CD4-positive, alpha-beta T cell treated with Interleukin-4 for 1 hour (primary cell): ENCODE results near the gene CACTIN.

Source experiments
- DNase-seq, 2 donors: peaks; one replicate each; pipeline ENCODE4 v3.0.0-alpha.2; 2020 to 2022

The CACTIN gene

DNA sequence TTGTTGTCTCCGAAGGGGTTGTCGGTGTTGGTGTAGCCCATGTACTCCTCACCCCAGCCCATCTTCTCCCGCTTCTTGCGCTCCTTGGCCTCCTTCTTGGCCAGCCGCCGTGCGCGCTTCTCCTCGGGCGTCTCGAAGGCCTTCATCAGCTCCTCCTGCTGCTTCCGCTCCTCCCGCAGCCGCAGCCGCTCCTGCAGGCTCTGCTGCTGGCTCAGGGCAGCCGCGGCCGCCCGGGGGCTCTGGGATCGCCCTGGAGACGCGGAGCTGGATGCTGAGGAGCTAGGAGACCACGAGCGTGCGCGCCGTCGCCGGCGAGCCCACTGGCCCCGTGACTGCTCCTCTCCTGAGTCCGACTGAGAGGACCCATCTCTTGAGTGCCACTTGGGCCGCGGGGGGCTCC, 2.9 kb downstream of the CACTIN start:
- DNase-seq: no peak

DNA sequence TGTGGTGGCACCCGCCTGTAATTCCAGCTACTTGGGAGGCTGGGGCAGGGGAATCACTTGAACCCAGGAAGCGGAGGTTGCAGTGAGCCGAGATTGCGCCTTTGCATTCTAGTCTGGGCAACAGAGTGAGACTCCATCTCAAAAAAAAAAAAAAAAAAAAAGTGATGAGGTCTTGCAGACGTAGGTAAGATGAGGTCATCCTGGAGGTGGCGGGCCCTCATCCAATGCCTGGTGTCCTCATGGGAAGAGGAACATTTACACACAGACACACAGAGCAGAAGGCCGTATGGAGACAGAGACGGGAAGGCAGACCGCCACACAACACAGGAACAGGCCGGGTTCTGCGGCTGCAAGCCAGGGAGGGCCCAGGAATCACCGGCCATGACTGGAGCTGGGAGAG, 4.4 kb downstream of the CACTIN start:
- DNase-seq: no peak

DNA sequence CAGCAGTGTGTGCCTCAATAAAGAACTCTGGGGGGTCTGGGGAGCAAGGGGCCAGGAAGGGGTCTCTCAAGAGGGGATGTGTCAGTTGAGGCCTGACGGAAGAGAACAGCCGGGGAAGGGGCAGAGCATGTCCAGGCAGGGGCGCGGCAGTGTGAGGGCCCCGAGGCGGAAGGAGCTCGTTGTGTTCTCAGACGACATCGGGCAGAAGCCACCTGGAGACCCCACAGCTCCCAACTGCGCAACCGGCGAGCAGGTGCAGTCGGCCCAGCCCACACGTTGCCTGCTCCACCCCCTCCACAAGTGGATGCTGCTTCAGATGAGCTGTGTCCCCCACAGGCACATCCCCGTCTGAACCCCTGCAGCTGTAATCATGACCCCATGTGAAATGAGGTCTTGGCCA, 4.9 kb downstream of the CACTIN start:
- no peak for DNase-seq

DNA sequence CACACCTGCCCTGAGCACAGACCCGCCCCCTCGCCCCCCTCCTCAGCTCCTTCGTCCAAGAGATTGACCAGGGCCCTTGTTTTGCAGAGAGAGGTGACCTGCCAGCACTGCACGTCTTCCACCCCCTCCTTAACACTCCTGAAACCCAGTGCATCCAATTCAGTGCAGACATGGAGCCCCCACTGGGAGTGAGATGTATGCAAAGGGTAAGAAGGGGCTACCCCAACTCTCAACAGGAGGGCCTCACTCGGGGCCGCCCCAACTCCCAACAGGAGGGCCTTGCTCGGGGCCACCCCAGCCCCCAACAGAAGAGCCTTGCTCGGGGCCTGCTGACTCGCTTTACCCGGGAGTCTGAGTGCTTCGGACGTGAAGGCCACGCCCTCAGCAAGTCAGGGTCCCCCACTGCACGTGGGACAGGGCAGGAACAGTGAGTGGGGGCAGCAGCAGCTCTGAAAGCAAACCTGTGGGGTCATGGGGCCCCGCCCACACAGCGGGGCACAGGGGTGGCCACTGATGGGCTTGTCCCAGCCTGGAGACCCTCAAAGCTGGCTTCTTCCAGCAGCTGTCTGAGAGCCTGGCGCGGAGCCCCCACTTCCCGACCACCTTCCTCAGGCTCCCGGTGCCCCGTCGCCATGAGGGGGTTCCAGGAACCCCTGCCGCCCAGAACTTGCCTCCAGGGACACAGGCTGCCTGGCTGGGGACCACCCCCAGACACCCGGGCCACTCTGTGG, 5.6 kb downstream of the CACTIN start:
- no peak for DNase-seq

DNA sequence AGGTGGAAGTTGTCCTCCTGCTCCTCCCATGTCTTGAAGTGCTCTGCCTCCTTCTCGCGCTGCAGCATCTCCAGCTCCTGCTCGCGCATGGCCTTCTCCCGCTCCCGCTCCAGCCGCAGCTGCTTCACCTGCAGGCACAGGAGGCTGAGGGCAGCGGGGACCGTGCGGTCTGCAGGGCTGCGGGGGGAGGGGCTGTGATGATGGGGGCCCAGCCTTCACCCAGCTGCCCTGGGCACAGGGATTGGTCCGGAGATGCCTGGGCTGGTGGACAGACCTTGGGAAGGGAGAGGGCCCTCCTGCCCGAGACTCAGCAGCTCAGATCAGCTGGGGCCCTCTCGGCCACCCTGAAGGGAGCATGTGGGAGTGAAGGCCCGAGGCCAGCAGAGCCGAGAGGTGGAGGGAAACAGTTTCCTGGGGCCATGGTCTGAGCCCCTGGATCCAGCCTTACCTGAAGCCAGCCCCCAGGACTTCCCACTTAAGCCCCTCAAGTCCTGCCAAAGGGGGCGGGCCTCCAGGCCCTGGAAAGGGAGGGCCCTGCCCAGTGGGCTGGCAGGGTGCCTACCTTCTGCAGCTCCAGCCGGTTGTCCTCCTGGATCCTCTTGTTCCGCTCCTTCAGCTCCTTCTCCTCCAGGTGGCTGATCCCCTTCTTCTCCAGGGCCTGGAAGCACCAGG, 6.3 kb downstream of the CACTIN start:
- DNase-seq: no peak

DNA sequence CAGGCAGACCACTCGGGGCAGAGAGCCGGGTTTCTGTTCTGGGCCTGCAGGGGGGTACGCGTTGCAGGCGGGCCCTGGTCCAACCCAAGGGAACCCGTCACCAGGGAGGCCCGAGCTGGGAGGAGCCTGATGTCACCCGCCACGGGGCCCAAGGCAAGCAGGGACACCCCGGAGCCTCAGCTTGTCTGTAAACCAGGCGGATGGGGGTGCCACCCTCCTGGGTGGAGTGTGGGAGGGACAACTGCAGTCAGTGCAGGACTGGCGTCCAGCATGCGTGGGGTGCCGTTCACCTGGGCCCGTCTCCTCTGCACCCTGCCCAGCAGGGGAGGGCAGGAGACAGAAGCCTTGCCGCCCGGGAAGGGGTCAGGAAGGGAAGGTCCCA, 7.0 kb downstream of the CACTIN start:
- DNase-seq: no peak

DNA sequence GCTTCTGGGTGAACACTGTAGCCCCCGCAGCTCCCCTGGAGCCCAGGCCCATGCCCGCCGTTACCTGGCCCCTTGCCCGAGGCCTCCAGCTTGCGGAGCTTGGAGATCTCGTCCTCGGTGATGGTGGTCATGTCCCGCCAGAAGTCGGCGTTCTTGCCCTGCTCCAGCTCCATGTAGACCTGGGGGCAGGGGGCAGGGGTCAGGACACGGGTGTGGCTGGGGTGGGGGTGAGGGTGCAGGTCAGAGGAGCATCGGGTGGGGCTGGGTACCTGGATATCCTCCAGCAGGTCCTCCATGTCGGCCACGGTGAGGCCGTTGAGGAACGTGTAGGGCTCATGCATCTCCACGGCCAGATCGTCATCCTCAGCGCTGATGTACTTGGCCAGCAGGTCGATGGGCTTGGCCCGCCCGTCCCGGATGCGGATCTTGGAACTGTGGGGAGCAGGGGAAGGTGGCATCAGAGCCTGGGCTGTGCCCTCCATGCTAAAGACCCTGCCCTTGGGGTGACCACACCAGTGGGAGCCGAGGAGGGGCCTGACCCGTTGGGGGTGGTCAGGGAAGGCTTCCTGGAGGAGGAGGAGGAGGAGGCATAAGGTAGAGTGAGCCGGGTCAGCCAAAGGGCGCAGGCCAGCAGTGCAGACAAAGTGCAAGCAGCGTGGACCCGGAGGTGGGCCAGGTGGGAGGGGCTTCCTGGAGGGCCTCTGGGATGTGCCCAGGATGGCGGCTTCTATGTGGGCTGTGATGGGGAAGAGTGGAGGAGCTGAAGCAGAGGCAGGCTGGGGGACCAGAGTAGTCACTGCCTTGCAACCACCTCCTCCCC, 7.6 kb downstream of the CACTIN start:
- DNase-seq: no peak

DNA sequence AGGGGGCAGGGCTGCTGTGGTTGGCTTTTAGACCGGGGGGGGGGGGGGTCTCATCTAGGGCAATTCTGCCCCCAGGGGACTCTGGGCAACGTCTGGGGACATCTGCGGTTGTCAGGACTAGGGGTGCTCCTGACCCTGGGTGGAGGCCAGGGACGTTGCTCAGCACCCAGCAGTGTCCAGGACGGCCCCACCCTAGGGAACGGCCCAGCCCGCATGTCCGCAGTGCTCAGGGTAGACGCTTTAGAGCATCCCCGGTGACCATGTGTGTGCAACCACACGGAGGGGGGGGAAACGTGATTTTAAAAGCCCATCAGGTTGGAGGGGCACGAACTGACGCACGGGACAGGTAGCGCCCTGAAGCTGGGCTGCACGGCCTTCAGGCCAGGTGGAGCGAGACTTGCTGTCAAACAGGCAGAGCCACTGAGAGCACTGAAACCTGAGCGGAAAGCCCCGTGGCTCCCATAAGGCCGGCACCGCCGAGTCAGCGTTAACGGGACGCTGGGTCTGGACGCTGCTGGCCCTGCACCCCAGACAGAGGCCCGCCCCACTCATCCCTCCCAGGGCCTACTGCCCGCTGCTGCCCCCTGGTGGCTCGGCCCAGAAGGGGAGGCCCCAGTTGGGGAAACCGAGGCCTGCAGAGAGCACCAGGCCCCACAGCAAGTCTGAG, 8.3 kb downstream of the CACTIN start:
- DNase-seq: peak; percentile 41 to 45

DNA sequence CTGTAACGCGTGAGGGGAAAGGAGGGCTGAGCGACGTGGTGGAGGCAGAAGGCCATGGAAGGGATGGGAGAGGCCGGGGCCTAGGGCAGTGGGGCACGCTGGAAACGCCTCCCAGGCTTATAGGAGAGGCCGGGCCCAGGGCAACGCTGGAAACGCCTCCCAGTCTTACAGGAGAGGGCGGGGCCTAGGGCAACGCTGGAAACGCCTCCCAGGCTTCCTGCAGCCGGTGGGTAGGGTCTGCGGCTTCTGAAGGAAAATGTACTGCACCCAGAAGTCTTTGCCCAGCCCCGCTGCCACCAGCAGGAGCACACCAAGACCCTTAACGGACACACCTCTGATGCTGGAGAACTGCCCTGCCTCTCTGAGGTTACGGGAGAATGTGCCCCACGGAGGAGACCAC, 9.1 kb downstream of the CACTIN start:
- DNase-seq: no peak

DNA sequence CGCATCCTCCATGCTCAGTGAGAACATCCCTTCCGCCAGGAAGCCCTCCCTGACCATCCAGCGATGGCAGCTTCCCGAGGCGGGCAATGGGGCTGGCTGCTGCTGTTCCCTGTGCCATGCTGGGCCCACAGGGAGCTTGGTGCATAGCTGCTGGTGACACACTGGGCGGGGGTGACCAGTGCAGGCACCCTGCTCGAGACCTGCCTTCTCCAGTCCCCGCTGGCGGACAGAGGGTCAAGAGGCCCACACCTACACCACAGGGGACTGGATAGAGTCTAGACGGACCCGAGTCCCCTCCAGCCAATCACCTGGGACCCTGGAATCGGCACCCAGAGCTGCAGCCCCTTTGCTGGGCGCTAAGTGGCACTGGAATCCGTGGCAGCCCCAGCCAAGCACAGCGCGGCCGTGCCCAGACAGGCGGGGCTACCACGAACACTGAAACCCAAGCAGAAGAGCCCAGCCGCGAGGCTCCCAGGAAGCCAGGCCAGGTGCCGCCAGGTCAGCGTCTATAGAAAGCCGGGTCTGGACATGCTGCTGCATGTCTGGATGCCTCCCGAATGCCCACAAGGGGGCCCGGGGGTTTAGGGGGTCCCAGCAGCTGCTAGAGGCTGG, 11.0 kb downstream of the CACTIN start:
- no peak for DNase-seq

DNA sequence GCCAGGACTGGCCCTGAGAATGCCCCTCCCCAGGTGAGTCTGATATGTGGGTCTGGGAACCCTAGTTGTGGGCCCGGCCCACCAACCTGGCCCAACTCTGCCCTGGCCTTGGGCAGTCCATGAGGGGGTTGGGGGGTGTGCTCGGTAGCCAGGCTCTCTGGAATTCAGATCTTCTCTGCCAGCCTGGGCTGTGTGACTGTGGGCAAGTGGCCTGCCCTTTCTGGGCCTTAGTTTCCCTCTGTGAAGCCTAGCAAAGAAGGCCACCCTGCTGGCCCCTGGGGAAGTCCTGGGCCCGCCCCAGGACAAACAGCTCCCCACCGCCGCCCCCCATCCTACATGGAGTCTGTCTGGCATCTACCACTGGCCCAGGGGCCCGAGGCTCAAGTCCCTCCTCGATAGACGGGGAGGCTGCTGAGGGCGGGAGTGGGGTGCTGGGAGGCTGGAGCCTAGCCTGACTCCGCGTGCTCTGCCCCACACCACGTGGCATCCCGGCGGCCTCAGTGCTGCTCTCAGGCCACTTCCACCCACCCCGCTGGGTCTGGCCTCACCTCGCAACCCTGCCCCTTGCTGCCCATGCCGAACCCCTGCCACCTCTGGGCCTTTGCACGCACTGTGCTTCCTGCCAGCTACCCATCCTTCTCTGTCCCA, 11.6 kb downstream of the CACTIN start:
- DNase-seq: no peak

DNA sequence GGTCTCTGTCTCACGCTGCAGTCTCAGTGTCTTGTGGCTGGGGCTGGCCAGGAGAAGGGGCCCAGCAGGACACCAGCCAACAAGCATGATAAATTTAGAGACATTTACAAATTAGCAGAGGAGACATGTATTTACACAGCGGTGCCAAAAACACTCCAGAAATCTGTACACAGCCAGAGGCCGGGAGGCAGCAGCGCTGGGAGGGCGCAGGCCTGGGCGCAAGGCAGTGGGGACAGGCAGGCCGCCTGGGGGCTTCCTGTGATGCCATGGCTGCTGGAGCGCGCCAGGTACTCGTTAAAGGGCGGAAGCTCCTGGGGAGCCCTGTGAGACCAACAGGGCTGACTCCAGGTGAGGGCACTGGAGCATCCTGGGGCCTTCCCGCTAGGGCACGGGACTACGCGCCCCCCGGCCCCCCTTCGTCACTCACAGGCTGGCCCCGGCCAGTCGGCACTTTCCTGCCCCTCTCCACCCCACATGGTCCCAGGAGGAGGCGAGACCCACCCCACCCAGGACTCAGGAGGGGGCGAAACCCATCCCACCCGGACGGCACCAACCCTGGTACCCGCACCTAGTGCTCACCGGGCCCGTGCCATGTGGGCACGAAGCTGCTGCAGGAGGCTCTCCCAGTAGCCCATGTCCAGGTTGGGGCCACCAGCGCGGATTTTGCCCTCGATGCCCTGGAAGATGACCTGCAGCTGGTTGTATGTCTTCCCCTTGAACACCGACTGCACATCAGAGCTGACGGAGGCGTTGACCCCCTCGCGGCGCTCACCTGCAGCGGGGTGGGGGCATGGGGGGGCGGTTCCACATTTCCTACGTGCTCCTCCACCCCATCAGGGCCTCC, 12.6 kb downstream of the CACTIN start:
- no peak for DNase-seq

DNA sequence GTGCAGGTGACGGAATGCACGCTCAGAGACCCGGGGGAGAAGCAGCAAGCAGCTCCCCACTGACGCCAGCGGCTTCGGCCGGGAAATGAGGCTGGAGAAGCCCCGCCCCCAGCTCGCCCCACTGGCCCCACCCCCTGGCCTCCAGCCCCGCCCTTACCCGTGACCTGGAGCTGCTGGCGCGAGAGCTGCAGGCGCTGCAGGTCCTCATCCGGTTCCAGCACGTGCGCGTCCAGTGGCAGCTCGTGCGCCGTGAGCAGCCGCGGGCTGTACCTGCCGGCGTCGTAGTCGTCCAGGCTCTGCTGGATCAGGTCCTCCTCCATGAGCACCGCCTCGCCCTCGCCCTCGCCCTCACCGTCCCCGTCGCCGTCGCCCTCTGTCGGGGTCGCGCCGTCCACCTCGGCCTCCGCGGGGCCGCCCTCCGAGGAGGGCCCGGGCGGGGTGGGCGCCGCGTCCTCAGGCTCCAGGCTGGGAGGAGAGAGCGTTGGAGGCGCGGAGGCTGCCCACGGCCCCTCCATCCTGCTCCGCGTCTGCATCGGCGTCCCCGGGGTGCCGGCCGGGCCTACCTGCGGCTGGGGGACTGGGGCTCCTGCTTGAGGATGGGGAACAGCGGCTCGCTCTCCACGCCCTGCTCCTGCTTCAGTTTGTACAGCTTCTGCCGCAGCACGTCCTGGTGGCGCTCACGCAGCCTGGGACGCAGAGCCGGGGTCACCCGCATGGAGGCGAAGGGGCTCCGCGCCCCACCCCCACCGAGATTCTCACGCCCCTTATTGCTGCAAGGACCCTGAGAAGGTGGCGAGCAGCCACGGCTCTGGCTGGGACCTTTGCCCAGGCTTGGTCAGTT, 13.5 kb downstream of the CACTIN start:
- DNase-seq: no peak

DNA sequence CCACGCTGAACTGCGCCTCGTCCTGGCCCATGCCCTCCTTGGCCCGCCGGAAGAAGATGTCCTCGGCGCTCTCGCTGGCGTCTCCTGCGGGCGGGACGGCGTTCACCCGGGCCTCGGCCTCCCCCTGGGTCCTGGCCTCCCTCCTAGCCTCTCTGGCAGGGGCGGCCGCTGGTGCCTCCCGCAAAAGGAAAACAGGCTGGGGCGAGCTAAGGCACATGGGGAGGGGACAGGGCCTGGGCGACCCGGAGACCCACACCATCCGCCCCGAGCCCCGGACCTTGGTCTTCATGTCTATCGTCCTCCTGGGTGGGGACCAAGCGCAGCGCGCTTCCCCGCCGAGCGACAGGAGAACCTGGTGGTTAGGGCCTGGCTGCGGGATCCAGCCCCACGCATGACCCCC, 14.3 kb downstream of the CACTIN start:
- no peak for DNase-seq

DNA sequence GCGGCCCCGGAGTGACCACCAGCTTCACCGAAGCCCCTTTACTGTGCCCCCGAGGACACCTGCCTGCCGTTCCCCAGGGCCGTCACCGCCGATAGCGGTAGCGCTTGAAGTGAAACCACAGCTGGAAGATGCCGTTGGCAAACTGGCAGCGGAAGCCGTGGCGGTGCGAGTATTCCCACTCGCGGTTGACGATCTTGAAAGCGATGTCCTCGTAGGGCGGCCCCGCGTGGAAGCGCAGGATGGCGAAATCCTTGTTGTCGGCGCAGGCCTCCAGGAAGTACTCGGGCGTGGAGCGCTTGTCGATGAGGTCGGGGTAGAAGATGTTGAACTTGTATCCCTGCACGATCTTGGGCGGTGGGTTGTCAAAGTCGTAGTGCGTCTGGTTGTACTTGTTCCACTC, 14.7 kb downstream of the CACTIN start:
- no peak for DNase-seq

DNA sequence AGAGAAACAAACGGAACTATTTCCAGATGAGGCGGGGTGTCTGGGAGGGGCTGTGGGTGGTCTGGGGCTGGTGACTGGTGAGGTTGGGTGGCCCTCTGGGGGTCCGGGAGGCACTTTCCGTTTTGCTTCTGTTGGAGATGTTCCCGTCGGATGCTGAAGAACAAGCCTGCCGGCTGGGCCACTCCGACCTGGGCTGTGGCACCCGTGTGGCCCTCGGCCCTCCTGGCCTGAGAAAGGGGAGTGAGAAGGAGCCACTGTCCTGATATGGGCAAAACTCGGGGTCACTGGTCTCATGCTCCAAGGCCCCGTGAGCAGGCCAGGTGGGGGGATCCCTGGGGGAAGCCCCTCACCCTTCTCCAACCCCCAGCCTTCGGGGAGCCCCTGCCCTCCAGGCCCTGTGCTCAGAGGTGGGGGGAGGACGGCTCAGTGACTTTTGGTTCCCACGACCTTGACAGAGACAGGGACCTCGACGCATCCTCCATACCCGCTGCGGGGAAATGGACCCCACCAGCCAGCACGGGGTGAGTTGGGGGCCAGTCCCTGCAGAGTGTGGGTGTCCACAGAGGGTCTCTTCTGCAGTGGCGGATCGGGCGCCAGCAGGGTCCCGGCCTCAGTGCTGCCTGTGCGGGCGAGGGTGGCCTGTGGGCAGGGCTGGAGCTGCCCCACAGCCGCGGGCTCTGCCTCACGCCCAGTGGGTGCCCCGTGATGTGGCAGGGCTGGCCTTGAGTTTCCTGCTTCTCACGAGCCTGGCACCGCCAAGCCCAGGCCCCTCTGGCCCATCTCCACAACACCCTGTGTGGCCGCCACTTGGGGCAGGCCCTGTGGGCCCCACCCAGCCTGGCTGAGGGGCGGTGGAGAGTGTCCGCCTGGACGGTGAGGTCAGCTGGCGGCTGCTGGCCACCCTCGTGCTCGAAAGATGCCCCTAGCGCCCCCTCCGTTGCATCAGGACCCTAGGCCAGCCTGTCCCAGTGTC, 15.6 kb downstream of the CACTIN start:
- no peak for DNase-seq

DNA sequence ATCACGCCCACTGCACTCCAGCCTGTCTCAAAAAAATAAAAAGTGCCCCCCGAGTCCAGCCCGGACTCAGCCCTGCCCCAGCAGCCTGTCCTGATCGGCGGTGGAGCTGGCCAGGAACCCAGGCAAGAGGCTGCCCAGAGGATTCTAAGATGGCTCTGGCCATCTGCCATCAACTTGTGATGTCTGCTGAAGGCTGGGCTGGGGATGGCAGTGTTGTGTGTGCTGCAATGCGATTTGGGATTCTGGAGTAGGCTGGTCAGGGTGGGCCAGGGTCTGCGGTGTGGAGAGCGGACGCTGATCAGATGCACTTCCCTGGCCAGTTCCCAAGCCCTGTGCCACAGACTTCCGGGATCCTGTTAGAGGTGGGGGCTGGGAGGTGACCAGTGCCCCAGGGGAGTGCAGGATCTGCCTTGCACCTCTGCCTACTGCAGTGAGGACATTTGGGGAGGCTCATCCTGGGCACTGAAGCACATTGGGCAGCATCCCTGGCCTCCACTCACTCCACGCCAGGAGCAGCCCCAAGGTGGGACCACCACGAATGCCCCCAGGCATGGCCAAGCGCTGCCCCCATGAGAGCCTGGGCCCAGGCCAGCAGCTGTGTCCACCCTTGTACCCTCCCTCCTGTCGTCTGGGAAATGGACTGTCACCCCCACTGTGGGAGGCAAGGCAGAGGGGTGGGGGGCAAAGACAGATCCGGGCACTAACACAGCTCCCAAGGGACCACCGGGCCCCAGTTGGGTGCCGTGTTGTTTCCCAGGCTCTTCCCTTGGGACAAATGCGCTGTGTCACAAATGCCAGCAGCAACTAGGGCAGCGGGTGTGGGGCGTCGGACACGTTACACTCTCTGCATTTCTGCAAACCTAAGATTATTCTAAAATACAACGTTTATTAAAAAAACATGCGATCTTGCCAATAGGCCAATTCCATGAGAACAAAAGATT, 16.5 kb downstream of the CACTIN start:
- DNase-seq: no peak

DNA sequence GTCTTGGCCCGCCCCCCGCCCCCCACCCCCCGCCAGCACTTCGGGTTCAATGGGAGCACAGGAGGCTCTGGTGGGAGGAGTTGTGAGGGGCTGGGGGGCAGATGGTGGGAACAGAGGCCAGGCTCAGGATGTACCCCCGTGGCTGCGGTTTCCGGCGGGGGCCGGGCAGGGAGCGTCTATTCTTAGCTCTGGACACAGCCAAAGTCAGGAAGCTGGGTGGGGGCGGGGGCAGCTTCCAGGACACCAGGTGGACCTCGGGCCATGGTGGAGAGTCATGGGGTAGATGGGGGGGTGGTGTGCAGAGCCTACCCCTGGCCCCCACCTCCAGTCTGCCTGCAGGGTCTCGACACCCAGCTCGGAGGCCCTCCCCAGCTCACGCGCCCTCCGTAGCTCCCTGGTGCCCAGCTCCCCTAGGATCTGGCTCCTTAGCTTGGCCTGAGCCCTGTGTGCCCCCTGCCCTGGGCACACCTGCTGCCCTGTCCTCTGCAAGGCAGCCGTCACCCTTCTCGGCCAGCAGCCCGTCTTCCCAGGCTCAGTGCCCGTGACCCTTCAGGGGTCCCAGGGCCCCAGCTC, 17.8 kb downstream of the CACTIN start:
- DNase-seq: no peak
